Kidney (tissue), 14 donors: ENCODE results near the gene GPC3. TPM values are rescaled to one million over a fixed set of nuclear protein-coding genes. Genes with fewer than 3 reads are reported as not detected.

Experiments used
- DNase-seq, 5 donors: peaks; one replicate each; pipeline ENCODE4 v3.0.0-alpha.2; 2013 to 2020
- FAIRE-seq: peaks from 2 replicates; lab custom pipeline; 2012; peaks lifted over from hg19 to GRCh38; lab: Jason Lieb, UNC
- H3K27ac ChIP-seq, 2 donors: one replicate each; pipeline ENCODE4 v1.7.0; 2013; ENCODE audit warnings: low read depth in 2 of 2, low read length in 2 of 2, inconsistent platforms in 1 of 2
- H3K27me3 ChIP-seq: one replicate; pipeline ENCODE4 v1.7.1; 2013; ENCODE audit warnings: low read length, inconsistent platforms; ENCODE audit not compliant: control insufficient read depth, insufficient read depth
- H3K36me3 ChIP-seq, 3 donors: one replicate each; pipeline versions ENCODE4 v1.7.0 to v1.7.1; 2013; ENCODE audit warnings: low read length in 3 of 3, control low read depth in 1 of 3, inconsistent platforms in 1 of 3; ENCODE audit not compliant: insufficient read depth in 3 of 3, control insufficient read depth in 2 of 3
- H3K4me1 ChIP-seq, 3 donors: one replicate each; pipeline versions ENCODE4 v1.7.0 to v1.7.1; 2013; ENCODE audit warnings: low read length in 3 of 3, inconsistent platforms in 1 of 3, low read depth in 1 of 3; ENCODE audit not compliant: control insufficient read depth in 2 of 3, insufficient read depth in 2 of 3
- H3K4me3 ChIP-seq, 3 donors: one replicate each; pipeline versions ENCODE4 v1.7.0 to v1.8.1; 2013; ENCODE audit warnings: low read length in 3 of 3, control low read depth in 1 of 3, inconsistent platforms in 1 of 3
- H3K9ac ChIP-seq, 3 donors: one replicate each; pipeline versions ENCODE4 v1.7.0 to v1.7.1; 2013; ENCODE audit warnings: low read length in 3 of 3, control low read depth in 1 of 3, inconsistent platforms in 1 of 3
- H3K9me3 ChIP-seq, 3 donors: one replicate each; pipeline versions ENCODE4 v1.7.0 to v1.7.1; 2013; ENCODE audit warnings: low read length in 3 of 3, control low read depth in 1 of 3, inconsistent platforms in 1 of 3; ENCODE audit not compliant: control insufficient read depth in 2 of 3, insufficient read depth in 1 of 3
- intact Hi-C: fragments of 100-400 bp; cut with DNase I; formaldehyde crosslinking; loops from one replicate; pipeline ENCODE4 v1.11.1; 2022
- polyA plus RNA-seq: library from polyadenylated mRNA; stranded (reverse); fragments of 350-450 nt; fragmentation: Illumina TruSeq; extraction: RNeasy Lipid Tissue Mini Kit (QIAGEN cat#74804); gene quantifications from one replicate; pipeline ENCODE4 v1.2.3, GENCODE V29; 2014; ENCODE audit warnings: low read depth, low replicate concordance; ENCODE audit not compliant: insufficient read depth
- total RNA-seq: library from RNA; stranded (reverse); fragmentation: NEBNext Ultra II Directional; extraction: Animal tissue kit (Norgen Biotek cat#: 25700); gene quantifications from one replicate; pipeline ENCODE4 v1.2.1, GENCODE V29; 2021
- TF ChIP-seq, protein P1 (sequence below): IDR thresholded peaks from 3 replicates; pipeline ENCODE4 v1.5.1; 2012; ENCODE audit warnings: mild to moderate bottlenecking, moderate library complexity, borderline replicate concordance; ENCODE audit not compliant: insufficient read depth; ENCODE audit errors: extremely low read depth
- donor health status: control.
- donor health status: control.
- donor health status: control.
- donor health status: control.
- donor health status: control.
- donor health status: DM: yes; HTN: yes; CAD: no.
- donor health status: Normal renal cell carcinoma (clear cell type).

GPC3 gene
- total and polyA plus RNA-seq, 2 donors from 2014 or later: 43.0 to 52.5 TPM

DNA sequence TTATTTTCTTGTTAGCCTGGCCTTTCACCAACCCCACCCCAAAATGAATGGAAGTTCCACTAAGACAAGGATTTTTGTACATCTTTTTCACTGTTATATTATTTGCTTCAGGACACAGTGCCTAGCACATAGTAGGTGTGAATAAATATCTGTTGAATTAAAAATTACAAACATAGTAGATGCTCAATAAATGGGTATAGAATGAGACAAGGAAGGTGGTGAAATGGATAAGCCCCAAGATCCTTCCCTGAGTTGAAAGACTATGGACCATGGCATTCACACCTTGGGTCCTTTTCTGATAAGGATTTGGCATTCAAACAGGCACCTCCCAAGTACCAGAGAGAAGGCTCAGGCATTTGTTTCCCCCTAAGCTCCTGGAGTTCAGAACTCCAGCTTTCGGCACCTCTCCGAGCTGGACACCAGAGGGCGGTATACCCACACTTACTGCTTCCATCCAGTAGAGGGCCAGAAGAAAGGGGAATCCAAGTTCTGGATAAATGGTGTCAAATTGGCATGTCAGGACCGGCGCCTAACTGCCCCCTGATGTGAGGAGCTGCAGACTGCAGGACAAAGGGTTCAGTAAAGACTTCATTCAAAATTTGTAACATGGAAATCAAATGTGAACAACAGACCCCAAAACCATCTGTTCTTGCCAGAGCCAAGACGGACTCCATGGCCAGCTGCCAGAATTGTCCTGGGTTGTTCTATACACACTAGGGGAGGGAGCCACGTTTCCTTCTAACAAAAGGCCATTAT is 193.0 kb downstream of the GPC3 start:
- TF ChIP-seq, protein P1, sequence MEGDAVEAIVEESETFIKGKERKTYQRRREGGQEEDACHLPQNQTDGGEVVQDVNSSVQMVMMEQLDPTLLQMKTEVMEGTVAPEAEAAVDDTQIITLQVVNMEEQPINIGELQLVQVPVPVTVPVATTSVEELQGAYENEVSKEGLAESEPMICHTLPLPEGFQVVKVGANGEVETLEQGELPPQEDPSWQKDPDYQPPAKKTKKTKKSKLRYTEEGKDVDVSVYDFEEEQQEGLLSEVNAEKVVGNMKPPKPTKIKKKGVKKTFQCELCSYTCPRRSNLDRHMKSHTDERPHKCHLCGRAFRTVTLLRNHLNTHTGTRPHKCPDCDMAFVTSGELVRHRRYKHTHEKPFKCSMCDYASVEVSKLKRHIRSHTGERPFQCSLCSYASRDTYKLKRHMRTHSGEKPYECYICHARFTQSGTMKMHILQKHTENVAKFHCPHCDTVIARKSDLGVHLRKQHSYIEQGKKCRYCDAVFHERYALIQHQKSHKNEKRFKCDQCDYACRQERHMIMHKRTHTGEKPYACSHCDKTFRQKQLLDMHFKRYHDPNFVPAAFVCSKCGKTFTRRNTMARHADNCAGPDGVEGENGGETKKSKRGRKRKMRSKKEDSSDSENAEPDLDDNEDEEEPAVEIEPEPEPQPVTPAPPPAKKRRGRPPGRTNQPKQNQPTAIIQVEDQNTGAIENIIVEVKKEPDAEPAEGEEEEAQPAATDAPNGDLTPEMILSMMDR: peak; percentile 82
- intact Hi-C loops: no loop called here
- H3K36me3 ChIP-seq: no peaks in the 10 kb centered on the region
- H3K27me3 ChIP-seq: peaks cover 2% of the 10 kb centered on the region
- peak; percentile 66 to 82 (median 80) for DNase-seq
- H3K9me3 ChIP-seq: no peaks in the 10 kb centered on the region
- FAIRE-seq: no peak
- H3K27ac ChIP-seq: no peak overlapping the region
- peak overlapping the region in 1 of 3 donors; percentile 38 for H3K4me3 ChIP-seq
- H3K4me1 ChIP-seq: no peaks in the 10 kb centered on the region
- H3K9ac ChIP-seq: no peak overlapping the region

GRCh38 chrX:133789829-133790228 is 195.6 kb downstream of the GPC3 start:
- no peaks in the 10 kb centered on the region for H3K36me3 ChIP-seq
- intact Hi-C loops: no loop called here
- H3K9ac ChIP-seq: no peak overlapping the region
- DNase-seq (no peak), FAIRE-seq (no peak)
- no peaks in the 10 kb centered on the region for H3K4me1 ChIP-seq
- H3K27ac ChIP-seq: no peak overlapping the region
- TF ChIP-seq, protein P1: no peak
- no peak overlapping the region for H3K4me3 ChIP-seq
- no peaks in the 10 kb centered on the region for H3K9me3 ChIP-seq
- peaks cover 2% of the 10 kb centered on the region for H3K27me3 ChIP-seq

DNA sequence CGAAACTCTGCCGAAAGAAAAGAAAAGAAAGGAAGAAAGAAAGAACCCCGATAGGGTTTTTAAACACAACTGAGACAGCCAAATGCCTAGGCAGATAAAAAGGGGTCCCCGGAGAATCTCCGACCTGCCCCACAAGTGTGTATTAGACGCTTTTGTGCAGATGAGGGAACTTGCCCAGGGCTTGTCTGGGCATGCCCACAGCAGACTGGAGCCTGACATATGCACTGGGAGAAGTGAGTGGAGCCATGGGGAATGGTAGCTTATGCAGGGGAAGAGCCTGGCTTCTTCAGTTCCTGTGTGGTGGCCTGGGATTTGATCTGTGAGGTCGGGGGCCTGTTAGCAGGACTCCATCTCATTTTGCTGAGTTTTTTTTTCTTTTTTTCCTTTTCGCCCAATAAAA is 199.0 kb downstream of the GPC3 start:
- H3K36me3 ChIP-seq: no peaks in the 10 kb centered on the region
- FAIRE-seq (no peak), DNase-seq (no peak)
- no peak overlapping the region for H3K4me3 ChIP-seq
- H3K9ac ChIP-seq: no peak overlapping the region
- H3K27me3 ChIP-seq: peaks cover 3% of the 10 kb centered on the region
- H3K9me3 ChIP-seq: no peaks in the 10 kb centered on the region
- intact Hi-C loops: no loop called here
- no peak overlapping the region for H3K27ac ChIP-seq
- TF ChIP-seq, protein P1: no peak
- peaks cover 0 to 2% (median 0%) of the 10 kb centered on the region in 3 donors for H3K4me1 ChIP-seq

DNA sequence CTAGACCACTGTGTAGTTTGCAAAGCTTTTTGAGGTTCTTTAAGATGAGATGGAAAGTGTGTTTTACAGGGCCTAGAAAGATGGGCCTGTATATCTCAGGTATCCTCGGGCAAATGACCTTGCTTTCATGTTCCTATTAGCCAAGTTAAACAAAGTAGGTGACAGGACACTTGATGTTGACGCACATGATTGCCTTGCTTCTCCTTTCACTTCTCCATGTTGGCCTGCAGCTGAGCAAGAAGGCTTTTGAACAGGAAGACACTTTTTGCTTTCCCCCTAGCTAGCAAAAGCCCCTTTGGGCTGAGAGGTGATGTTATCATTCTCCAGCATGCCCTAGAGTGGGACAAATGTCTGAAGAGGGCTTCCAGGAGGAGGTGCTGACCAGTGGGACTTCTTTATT is 202.1 kb downstream of the GPC3 start:
- peaks cover 0 to 2% (median 0%) of the 10 kb centered on the region in 3 donors for H3K4me1 ChIP-seq
- no peak overlapping the region for H3K9ac ChIP-seq
- TF ChIP-seq, protein P1: no peak
- no peak overlapping the region for H3K4me3 ChIP-seq
- DNase-seq (no peak), FAIRE-seq (no peak)
- intact Hi-C loops: no loop called here
- no peak overlapping the region for H3K27ac ChIP-seq
- no peaks in the 10 kb centered on the region for H3K9me3 ChIP-seq
- peaks cover 2% of the 10 kb centered on the region for H3K27me3 ChIP-seq
- H3K36me3 ChIP-seq: no peaks in the 10 kb centered on the region
